GM21515 (cell line): ENCODE data around the gene SMARCA5.
"Not testable (repeated sequence)": the region's sequence is repeated elsewhere in the genome, so short reads cannot be mapped to it uniquely, and the experiment has no call there.

Experiments used
- ATAC-seq: cut with Tn5 transposase; IDR thresholded peaks from one replicate; pipeline ENCODE4 v1.9.1; 2021; ENCODE audit not compliant: unreplicated experiment

SMARCA5 gene

GRCh38 chr4:143513314-143514168 is at the start of gene SMARCA5:
SMARCA5 (plus strand) TSS chr4:143513702; CDS start chr4:143513925, 223 bp downstream.
- peak; percentile 89 for ATAC-seq

GRCh38 chr4:143473334-143474126 is 40.0 kb upstream of the SMARCA5 start:
- ATAC-seq: peak; percentile 70

DNA sequence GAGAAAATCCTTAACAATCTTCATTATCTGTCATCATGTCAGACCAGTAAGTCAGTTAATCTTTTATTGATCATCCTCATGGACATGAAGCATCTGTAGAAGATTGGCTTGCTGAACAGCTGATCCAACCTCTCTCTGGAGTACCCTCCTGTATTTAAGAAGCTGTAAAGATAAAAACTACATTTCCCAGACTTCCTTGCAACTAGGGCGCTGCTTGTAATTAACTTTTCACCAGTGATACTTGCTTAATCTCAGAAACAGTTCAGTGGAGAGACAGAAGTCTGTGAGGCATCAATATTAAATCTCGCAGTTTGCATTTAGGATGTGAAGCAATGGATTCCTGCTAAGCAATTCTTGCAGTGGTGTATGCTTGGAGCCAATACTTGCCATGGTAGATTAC is 36.0 kb upstream of the SMARCA5 start:
- no peak for ATAC-seq

- ATAC-seq: no peak
Observed at GRCh38 chr4:143481361-143481760, 32.1 kb upstream of the SMARCA5 start.

DNA sequence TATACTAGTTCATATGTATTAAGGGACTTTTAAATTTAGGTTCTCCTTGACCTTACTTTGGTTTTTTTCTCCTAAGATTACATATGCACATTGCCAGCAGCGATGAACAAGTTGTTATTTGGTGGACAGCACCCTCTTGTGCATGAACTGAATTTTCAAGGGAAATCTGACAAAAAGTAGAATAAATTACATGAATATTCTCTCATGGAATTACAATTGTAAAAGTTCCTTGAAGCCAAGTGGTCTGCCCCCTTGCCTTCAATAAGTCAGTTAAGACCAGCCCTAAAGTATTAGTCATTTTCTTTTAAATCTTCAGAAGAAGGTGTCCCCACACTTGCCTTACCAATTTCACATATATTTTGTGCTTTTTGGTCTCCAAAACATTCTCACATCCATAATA is 30.7 kb upstream of the SMARCA5 start:
- no peak for ATAC-seq

DNA sequence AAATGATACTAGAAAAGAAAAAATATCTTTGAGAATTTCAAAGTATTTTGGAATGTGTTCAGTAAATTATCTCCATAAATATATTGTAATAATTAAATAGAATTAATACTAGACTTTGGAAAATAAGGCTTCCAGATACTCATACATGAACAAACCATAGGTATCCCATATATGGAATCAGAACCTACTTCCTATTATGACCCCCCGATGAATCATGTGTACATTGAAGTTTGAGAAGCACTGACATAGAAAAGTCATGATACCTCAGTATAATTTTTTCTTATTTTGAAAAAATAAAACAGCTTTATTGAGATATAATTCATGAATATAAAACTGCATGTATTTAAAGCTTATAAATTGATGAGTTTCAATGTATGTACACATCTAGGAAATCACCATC is 27.2 kb upstream of the SMARCA5 start:
- no peak for ATAC-seq

DNA sequence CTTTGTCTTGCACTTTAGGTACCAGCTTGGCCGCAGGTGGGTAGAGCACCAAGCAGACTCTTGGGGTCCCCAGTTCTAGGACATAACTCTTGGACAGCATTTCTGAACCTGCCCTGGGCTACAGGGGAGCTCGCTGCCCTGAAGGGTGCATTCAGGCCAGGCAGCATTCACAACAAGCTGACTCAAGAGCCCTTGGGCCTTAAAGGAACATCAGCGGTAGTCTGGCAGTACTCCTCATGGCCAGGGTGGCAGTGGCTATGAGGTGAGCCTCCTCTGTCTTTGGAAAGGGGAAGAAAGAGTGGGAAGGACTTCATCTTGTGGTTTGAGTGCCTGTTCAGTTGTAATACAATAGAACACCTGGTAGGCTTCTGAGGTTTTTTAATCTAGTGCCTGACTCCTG is 24.8 kb upstream of the SMARCA5 start:
- no peak for ATAC-seq

DNA sequence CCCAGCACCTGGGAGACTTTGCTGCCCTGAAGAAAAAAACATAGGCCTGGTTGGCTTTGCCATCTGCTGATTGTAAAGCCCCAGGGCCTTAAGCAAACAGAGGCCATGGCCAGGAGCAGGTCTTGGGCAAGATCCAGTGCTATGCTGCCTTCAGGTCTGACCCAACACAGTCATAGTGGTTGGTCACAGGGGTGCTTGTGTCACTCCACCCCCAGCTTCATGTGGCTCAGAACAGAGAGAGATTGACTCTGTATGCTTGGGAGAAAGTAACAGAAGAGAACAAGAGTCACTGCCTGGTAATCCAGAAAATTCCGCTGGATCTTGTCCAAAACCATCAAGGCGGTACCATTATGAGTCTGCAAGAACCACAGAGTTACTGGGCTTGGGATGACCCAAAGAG is 24.4 kb upstream of the SMARCA5 start:
- ATAC-seq: no peak

- no peak for ATAC-seq
Observed at GRCh38 chr4:143498021-143498420, 15.5 kb upstream of the SMARCA5 start.

DNA sequence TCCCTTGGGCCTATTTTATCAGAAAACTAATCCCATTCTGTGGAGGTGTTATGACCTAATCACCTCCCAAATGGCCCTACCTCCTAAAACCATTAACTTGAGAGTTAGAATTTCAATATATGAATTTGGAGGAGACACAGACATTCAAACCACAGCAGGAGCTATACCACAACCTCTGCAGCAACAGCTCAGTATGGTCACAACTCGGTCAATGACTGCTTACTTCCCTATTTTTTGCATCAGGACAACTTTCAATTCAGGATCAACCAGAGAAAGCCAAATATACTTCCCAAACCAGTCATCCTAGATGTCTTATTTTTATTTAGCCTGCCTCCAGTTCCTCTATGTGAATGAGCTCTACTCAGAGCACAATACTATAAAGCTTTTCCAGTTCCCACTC is 11.3 kb upstream of the SMARCA5 start:
- ATAC-seq: no peak

- no peak for ATAC-seq
Observed at GRCh38 chr4:143506031-143506430, 7.5 kb upstream of the SMARCA5 start.

- no peak for ATAC-seq
Observed at GRCh38 chr4:143511906-143512305, 1.6 kb upstream of the SMARCA5 start.

GRCh38 chr4:143512978-143513313 is 556 bp upstream of the SMARCA5 start:
- peak; percentile 35 for ATAC-seq

DNA sequence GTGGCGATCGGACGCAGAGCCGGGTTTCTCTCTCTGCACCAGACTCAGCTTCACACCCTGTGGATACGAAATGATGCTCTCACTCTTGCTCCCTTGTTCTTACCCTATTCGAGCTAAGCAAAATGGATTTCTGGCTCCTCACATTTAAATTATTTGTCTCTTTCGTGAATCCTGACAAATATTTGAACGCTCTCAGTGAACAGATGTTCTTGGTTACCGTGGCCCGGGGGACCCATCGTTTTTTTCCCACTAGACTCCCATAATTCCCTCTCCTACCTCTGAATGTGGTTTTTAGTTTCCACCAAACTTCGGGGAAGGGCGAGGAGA is 630 bp downstream of the SMARCA5 start:
- ATAC-seq: no peak

DNA sequence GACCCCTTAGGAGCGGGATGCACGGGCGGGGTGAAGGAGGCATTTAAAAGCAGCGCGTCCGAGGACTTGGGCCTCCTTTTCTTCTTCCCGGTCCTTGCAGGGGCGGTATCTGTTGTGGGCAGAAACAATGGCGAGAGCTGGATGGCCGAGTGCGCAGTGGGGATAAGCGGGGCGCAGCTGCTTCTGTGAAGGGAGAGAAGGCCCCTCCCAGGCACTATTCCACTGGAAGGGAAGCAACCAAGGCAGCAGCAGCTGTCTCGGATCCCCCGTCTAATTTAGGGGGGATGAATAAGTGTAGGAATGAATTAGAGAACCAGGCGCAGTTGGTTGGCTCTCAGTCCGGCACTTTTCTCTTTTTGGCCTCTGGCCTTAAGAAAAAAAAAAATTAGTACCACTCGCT is 995 bp downstream of the SMARCA5 start:
- ATAC-seq: peak; percentile 18

- ATAC-seq: no peak
Observed at GRCh38 chr4:143514901-143515300, 1.4 kb downstream of the SMARCA5 start.

- ATAC-seq: no peak
Observed at GRCh38 chr4:143515905-143516304, 2.4 kb downstream of the SMARCA5 start.

DNA sequence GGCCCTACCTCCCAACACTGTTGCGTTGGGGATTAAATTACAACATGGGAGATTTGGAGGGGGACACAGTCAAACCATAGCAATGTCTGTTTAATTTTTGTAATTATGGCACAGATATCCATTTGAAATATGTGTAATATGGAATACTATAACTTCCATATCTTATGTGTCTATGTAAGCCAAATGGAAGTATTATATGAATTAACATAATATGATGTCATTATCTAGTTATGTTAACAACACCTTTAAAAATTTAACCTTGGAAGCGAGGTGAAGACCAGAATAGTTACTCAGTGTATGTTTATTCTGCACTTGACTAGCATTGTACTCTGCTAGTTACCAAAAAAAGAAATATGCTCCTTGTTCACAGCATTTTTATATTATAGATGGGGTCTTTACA is 4.3 kb downstream of the SMARCA5 start:
- ATAC-seq: no peak

DNA sequence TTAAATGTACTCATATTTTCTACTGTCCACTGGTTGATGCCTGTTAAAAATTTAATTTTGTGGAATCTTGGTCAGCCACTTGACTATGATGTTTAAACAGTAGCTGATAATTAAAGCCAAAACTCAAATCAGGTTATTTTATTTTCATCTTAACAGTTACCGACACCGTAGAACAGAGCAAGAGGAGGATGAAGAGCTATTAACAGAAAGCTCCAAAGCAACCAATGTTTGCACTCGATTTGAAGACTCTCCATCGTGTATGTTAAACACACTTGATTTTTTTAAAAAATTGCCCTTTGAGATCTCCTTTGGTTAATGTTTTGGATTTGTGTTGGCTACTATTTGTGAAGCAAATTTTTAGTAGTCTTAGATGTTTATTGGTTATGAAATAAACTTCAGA is 10.7 kb downstream of the SMARCA5 start:
- no peak for ATAC-seq

DNA sequence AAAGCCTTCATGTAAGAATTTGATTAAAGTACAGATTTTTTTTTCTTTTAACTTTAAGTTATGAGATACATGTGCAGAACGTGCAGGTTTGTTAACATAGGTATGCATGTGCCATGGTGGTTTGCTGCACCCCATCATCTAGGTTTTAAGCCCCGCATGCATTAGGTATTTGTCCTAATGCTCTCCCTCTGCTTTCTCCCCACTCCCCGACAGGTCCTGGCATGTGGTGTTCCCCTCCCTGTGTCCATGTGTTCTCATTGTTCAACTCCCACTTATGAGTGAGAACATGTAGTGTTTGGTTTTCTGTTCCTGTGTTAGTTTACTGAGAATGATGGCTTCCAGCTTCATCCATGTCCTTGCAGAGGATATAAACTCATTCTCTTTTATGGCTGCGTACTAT is 14.5 kb downstream of the SMARCA5 start:
- not testable (repeated sequence) for ATAC-seq

- ATAC-seq: peak; percentile 48
Observed at GRCh38 chr4:143531380-143531779, 17.9 kb downstream of the SMARCA5 start.

GRCh38 chr4:143531788-143532491 is 18.4 kb downstream of the SMARCA5 start:
- ATAC-seq: no peak
